ENCODE data around the gene SLCO2A1.

SLCO2A1 gene

DNA sequence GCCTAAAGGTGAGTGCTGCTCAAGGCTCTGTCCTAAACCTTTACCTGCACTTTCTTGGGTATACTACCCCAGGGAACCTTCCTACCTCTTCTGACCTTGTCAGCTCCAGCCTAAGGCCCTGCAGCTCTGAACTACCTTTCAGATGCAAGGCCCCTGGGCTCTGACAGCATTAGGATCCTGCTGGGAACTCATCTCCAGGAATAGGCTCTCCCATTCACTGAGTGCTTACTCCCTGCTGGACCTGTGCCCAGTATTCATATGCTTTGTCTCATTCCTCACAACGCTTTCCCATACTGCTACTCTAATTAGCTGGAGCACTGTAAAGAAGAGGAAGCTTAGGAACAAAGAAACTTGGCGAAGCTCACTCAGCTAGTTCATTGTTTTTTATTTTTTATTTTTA, 80.3 kb downstream of the SLCO2A1 start:
- peak; percentile 65 to 72 for DNase-seq (ENCODE audit: low read depth in 2 of 2)

DNA sequence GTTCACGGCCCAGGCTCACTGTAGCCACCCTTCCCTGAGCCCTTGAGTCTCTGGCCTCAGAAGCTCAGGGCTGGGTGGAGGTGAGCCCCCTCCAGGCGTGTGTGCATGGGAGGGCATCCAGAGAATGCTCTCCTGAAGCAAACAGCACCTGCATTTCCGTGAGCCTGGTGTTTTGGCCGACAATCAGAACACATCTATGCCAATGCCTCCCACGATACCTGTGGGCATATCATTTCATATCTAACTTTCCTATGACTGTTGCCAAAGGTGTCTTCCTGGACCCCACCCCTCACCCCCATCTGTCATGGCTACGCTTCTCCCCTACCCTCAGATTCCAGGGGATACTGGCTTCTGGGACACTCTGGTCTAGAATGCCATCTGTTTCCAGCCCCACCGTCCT, 80.7 kb downstream of the SLCO2A1 start:
- no peak for DNase-seq (ENCODE audit: low read depth in 2 of 2)

DNA sequence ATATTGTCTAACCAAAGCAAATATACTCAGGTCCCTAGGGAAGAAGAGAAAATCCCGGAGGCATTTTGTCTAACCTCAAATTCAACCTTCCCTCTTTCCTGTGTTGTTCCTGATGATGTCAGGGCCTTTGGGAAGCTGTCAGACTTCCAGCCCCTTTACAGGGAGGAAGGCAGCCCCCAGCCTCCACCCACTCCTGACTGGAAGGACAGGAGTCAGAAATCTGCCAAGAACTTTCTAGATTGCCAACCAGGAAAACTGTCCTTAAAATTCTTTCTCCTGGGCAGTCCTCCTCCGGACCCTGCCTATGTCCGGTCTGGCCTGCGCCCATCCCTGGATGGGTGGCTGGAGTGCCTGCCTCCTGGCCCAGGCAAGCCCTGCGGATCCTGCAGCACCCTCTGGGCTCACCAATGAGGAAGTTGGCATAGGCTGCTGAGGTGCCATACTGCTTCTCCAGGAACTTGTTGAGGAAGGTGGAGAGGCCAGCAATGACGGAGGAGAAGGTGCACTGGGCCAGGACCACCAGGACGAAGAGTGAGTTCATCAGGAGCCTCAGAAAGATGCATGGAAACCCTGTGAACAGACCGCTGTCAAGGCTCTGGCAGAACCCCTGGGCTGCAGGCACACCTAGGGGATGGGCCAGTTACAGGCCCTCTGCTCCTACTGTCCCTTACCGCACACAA, 81.5 kb downstream of the SLCO2A1 start:
- no peak for DNase-seq (ENCODE audit: low read depth in 2 of 2)

DNA sequence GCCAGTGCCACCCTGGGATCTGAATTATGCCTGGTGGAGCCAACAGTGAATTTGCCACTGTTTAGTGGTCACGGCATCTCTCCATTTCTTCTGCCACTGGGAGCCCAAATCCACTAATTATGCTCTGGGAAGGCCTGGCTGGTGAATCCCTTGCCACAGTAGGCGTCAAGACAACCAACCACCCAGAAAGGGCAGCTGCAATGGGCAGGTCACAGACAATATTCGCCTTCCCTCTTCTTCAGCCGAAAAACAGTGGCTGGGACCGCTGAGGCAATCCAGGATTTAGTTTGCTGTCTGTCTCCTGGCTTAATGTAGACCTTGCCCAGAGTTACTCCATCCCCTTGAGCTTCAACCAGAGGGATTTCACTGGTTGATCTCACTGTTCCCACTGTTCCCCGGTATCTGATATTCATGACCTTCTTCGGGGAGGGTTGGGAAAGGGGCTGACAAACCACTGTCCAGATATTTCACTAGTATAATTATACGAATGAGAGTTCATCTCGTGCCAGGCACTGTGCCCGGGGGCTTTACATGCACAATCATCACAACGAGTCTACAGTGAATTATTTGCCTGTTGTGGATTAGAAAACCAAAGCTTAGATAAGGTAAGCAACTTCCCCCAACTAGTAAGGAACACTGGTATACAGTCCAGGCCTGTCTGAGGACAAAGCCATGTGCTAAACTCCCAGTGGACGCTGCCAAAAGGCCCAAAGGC, 84.2 kb downstream of the SLCO2A1 start:
- DNase-seq (ENCODE audit: low read depth in 2 of 2): no peak

DNA sequence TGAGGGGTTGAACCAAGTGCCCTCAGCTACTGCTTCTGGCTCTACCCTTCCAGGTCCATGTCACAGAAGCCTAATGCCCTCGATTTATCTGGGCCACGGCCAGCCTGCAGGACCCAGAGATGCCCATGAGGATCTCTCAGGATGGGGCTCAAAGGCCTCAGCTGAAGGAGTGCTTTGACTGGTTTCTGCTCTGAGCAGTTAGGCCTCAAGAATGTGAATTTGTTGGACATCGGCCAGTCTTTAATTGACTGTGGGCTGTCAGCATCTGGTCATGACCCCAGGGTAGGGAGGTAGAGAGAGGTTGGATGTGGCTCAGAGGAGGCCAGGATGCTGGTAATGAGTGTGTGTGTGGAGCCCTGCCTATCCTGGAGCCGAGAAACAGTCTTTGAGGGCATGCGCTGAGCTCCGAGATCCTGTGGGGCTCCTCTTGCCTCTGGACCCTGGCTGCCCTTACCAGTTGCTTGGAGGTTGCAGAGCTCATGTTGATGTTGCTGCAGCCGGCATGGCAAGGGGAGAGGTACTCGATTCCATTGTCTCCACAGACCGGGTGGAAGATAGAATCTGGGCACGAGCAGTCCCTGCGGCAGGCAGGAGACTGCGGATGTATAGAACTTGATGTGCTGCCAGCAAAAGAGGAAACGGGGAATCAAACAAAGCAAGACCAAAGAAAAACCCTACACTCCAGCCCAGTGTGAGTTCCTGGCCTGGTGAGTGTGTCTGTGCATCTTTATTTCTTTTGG, 84.9 kb downstream of the SLCO2A1 start:
- DNase-seq (ENCODE audit: low read depth in 2 of 2): peak; percentile 59 to 60

DNA sequence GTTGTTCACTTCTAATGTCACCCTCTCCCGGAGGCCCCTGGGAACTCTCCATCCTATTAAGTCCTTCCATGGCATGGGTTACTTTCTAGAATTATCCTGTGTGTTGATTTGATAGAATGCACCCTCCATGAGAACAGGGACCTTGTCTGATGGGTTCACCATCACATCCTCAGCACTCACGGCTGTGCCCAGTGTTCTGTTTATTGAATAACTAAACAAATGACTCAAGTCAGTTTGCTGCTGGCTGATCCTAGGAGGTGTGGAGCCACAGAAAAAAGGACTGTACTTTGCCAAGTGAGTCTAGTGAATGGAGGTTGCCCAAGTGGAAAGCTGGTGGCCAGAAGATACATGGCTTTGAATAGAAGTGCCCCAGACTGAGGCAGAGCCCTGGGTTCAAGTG, 85.5 kb downstream of the SLCO2A1 start:
- no peak for DNase-seq (ENCODE audit: low read depth in 2 of 2)

DNA sequence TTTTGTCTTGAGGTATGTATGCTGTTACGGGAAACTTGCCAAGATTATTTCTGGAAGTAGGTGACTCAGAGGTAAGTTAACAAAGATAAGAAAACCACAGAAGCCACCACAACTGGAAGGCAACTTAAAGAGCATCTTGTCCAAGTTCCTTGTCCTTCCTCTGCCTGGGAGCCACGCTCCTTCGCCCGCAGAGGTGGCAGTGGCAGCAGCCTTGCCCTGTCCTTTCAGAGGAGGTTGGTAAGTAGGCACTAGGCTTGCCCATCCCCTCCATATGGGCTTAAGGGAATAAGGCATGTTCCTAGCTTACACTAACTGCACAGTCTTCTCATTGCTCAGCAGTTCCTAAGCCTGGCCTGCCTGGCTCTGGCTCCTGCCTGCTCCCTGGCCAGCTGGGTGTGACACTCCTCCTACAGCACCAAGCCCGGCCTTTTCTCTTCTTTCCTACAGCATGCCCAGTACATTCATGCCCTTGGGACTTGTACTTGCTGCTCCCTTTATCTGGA, 86.0 kb downstream of the SLCO2A1 start:
- DNase-seq (ENCODE audit: low read depth in 2 of 2): peak; percentile 75

DNA sequence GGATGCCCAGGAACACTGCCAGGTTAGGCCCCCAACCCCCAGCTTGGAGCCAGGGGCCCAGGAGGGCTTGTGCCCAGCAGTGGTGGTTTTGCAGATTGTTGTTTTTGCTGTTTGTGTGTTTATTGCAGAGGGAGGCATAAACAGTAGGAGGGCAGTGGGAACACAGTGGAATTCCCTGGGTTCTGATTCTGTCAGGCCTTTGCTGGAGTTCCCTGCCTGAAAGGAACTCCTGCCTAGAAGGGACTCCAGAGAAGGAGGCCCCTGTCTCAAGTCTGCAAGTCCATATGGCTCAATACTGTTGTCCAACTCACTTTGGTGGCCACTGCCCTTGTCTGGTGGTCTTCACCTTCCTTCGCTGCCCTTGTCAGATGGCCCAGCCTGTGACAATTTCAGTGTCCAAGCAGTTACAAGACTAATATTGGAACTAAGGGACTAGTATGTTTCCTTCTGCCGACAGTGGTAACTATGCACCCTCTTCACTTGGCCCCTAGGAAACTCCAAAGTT, 86.6 kb downstream of the SLCO2A1 start:
- DNase-seq (ENCODE audit: low read depth in 2 of 2): no peak

DNA sequence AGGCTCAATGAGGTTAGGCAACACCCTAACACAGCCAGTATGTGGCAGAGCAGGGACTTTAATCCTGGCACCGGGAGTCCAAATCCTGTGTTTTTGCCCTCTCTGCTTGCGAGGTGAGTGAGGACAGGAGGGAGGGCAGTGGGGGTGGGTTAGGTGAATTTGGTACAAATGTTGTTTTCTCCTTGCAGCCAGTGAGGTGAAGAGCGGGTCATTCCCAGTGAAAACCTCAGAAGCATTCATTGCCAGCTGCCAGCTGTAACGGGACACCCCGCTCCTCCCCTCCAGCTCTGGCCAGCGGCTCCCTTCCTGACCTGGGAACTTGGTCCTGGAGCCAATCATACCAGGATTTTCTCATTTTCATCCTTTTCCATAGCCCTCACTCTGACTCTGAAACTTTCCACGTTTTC, 88.3 kb downstream of the SLCO2A1 start:
- DNase-seq (ENCODE audit: low read depth in 2 of 2): no peak

DNA sequence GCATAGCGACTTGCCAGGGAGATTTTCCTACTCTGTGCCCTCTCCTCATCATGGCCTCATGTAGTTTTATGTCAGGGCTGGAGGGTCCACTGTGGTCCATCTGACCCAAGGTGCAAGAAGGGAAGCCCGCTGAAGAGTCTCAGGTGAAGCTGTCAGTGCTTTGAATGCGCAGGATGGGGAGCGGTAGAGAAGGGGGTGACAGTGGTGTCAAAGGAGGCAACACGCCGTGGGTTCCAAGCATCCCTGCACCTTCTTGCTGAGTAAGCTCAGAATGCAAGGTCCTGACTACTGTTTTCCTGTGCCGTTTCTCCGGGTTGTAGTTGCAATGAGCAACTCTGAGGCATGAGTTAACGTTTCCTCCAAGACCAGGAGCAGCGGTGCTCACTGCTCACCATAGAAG, 89.2 kb downstream of the SLCO2A1 start:
- no peak for DNase-seq (ENCODE audit: low read depth in 2 of 2)

DNA sequence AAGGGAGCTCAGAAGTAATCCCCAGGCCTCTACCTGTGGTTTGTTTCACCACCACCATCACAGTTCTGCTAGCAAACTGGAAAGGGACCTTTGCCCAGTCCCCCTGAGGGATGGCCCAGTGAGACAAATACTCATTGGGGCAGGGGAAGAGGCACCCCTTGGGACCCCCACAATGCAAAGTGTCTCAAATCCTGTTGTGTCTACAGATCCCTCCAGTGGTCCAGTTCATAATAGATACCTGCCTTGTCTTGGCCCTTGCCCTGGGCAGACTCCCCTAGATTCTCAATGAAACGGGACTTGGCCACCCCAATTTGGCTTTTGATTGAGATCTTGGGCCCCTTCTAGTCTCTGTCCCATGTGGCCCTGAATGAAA, 90.3 kb downstream of the SLCO2A1 start:
- no peak for DNase-seq (ENCODE audit: low read depth in 2 of 2)

DNA sequence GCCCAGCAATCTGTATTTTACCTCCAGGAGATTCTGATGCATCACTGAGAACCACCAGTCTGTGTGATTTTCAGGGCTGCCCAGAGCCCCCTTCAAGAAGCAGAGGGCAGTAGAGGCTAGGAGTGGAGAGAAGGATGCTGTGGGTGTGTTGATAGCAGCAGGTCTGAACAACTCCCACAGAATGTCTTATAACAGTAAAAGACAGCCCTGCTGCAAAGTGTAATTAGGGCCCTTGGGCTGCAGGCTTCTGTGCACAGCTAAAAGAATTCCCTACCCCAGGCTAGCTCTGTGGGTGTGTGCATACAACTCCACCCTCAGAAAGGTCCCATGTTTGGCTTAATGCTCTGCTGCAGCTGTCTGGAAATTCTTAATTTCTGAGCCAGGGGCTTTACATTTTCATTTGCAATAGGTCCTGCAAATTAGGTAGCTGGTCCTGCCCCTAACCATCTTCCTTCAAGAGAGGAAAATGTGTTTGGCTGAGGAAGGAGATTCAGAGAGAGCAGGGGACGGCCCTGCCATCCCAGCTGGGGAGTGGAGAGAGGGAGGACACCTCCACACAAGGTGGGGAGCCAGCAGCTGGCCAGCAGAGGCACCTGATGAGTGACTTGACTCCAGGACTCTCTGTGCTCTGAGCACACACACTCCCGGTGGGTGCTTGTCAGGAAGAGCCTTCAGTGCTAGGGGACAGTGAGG, 90.8 kb downstream of the SLCO2A1 start:
- no peak for DNase-seq (ENCODE audit: low read depth in 2 of 2)

DNA sequence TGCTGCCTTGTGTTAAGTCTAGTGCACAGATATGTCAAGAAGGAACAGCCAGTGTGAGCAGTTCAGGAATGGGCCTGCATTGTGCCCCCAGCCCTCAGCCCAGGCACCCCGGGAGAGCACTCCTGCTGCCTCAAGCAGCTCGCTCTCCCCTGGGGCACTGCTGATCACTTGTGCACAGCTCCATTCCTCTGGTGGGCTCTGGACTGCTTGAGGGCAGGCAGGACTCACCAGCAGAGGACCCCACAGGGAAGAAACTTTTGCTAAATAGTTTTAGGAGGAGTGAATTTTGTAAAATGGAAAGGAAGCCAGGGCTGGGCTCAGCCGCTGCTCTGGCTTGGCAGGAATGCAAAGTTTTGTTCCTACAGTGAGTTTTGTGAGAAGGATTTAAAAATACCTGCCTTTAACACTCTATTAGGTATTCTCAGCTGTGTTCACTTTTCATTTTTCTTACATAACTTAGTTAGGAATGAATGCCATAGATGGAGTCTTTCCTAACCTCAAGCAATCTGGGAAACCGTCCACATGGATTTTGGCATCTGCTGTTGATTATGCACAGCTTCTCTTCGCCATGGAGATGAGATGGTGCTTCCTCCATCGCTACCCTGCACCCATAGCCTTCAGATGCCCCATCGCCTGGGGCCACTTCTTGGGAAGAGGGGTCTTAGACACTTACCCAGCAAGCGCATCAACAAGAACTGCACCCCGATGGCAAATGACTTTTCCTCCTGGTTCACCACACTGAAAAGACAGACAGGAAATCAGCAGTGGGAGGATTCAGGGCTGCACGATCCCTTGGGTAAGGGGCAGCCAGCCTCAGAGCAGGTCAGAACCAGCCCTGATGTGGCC, 91.7 kb downstream of the SLCO2A1 start:
- DNase-seq (ENCODE audit: low read depth in 2 of 2): peak; percentile 88 to 89

DNA sequence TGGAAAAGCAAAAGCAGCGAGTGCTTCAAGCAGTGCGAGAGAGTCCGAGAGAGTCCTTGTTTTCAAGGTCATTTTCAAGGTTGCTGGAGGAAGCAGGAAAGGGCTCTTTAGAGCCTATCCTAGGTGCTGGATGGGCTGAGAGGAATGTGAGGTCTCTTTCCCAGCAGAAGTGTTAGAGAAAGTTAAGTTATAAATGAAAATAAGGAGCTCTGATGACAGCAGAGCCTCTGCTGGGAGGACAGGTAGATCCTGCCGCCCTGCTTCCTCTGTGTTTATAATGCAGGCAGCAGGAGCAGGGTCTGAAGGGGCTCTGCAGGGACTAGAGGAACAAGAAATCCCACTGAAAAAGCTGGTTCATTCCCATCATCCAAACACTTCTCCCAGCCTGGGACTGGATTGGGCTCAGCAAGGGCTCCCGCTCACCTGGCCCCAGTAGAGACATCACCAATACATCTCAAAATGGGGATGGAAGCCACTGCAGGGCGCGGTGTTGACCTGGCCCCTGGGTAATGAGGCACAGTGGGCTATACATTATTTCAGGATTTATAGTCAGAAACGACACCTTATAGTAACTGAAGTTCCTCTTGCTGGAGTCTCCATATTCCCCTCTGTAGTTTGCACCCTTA, 92.6 kb downstream of the SLCO2A1 start:
- DNase-seq (ENCODE audit: low read depth in 2 of 2): no peak

DNA sequence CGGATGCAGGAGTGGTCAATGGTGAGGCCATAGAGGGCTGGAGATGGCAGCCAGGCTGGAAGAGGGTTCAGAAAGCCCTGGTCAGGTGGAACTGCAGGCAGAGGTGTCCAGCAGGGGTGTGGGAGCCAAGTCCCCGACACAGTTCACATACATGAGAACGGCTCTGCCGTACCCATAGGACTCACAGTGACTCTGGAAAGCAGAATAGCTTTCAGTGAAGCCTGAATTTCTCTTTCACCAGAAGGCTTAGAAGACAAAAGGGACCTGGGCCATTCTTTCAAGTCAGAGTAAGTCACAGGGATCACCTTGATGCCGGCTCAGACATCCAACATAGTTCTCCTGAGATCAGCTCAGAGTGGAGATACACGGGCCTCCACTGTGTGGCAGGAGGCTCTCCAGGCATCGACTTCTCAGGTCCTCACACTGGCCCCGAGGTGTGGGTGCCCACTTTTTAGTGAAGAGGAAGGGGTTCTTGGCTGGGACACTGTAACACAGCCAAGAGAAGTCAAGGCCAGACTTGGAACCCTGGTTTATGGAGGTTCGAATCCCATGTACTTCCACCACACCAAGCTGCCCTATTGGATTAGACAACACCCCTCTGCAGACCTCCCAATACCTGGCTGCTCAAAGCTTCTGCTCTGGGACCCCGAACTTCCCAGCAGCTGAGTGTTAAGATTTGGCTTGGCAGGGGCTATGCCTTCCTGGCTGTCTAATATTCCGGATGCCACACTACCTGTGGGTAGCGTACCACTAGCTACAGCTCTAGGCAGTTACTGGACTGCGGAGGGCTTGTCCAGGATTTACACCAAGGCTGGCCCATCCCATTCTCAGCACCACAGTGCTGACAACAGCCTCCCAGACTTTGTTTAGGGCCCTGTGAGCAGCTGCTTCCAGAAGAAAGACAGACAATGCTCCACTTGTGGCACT, 93.6 kb downstream of the SLCO2A1 start:
- DNase-seq (ENCODE audit: low read depth in 2 of 2): no peak

DNA sequence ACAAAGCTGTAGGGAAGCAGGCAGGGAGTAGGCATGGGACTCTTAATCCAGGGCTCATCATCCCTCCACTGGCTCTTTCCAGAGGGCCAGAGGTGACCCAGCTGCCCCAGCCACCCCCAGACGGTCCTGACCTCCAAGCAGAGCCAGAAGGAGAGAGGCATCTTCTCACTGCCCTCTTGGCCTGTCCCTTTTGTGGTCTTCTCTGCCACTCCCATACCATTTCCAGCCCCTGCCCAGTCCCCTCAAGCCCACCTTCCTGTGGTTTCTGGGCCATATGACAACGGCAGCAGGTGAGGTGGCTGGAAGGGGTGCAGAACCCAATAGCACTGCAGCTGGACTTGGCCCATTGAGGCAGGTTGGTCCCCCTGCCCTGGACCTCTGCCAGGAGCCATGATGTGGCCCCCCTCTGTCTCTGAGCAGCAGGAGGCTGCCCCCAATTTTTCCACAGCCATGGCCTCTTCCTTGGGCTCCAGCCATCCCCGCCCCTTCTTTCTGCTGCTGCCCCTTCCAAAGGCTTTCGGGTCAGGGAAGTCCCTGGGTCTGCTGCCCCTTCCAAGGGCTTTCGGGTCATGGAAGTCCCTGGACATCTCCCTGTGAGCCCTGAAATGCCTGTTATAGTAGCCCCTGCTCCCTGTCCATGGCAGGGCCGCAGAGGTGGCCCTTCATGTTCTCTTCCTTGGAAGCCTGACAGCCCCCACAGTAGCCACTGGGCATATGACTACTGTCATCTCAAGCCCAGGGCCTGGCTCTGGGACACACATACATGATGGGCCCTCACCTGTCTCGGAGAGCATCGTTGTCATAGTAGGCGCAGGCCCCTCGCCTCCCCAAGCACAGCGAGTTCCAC, 94.5 kb downstream of the SLCO2A1 start:
- DNase-seq (ENCODE audit: low read depth in 2 of 2): no peak

DNA sequence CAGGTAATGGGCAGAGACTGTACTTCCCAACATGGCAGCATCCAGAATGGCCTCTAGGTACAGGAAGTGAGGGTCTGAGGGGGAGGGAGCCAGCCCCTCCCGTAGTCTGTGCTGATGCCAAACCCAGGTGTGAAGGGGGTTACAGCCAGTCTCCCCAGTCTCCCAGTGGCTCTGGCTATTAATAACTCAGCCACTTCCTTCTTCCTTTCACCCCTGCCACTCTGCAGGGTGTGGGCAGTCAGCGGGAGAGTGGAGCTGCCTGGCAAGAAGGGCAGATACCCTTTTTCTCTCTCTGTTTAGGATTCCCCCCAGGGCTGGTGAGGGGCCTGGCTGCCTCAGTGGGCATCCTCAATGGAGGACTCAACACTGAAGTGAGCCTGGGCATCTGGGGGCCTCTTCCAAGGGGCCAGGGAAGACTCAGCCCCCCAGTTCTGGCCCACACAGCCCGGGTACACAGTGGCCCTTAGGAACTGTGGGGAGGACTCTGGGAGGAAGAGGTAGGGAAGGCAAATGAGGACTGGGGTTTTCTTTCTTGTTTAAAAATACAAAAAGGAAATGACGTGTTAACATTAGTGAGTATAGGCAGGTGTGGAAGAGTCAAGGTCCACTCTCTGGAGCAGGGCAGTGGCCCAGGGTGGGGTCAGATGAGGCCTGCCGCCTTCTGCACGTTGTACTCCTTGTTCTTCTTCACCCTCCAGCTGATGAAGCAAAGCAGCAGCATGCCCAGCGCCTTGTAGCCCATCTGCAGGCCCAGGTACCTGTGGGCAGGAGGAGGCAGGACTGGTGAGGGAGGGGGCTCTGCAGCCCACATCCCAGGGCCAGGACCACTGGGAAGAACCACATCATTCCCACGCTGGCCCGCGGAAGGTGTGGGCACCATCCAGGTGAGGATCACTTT, 95.4 kb downstream of the SLCO2A1 start:
- no peak for DNase-seq (ENCODE audit: low read depth in 2 of 2)
